Measurements from ENCODE around the gene HES4.
A peak's percentile ranks its signal among the peaks of the same experiment; 100 is the strongest.

HES4 gene, protein sequence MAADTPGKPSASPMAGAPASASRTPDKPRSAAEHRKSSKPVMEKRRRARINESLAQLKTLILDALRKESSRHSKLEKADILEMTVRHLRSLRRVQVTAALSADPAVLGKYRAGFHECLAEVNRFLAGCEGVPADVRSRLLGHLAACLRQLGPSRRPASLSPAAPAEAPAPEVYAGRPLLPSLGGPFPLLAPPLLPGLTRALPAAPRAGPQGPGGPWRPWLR

GRCh38 chr1:999725-1000356, at the start of gene HES4:
TSS of gene HES4 (minus strand) at chr1:1000097. CDS start at chr1:999973, 124 bp downstream.
- peak; percentile 78 for DNase-seq

DNA sequence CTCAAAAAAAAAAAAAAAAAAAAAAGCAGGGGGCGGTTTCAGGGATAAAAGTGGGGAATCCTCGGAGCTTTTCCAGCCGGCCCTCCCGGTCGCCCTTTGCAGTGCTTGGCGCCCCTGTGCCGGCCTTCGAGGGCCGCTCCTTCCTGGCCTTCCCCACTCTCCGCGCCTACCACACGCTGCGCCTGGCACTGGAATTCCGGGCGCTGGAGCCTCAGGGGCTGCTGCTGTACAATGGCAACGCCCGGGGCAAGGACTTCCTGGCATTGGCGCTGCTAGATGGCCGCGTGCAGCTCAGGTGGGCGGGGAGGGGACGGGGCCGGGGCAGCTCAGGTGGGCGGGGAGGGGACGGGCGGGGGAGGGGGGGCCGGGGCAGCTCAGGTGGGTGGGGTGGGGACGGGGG, 48.9 kb upstream of the HES4 start:
- no peak for DNase-seq

- DNase-seq: no peak
Observed at GRCh38 chr1:1047963-1048362, 48.1 kb upstream of the HES4 start.

GRCh38 chr1:1047407-1047806, 47.5 kb upstream of the HES4 start:
- DNase-seq: no peak

- DNase-seq: no peak
Observed at GRCh38 chr1:1046767-1047166, 46.9 kb upstream of the HES4 start.

DNA sequence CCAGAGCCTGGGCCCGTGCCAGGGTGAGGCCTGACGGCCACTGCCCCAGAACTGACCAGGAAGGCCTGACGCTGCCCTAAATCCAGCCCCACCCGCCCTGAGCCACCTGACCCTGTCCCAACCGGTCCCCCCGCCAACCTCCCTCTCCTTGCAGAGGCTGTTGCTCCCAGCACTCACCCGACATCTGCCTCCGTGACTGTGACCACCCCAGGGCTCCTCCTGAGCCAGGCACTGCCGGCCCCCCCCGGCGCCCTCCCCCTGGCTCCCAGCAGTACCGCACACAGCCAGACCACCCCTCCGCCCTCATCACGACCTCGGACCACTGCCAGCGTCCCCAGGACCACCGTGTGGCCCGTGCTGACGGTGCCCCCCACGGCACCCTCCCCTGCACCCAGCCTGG, 46.3 kb upstream of the HES4 start:
- no peak for DNase-seq

DNA sequence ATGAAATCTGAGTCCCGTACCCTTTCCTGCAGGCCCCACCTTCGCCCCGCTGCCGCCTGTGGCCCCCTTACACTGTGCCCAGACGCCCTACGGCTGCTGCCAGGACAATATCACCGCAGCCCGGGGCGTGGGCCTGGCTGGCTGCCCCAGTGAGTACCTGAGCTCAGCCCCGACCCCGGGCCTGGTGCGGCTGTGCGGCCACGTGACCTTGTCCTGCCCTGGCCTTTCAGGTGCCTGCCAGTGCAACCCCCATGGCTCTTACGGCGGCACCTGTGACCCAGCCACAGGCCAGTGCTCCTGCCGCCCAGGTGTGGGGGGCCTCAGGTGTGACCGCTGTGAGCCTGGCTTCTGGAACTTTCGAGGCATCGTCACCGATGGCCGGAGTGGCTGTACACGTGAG, 45.2 kb upstream of the HES4 start:
- DNase-seq: no peak

DNA sequence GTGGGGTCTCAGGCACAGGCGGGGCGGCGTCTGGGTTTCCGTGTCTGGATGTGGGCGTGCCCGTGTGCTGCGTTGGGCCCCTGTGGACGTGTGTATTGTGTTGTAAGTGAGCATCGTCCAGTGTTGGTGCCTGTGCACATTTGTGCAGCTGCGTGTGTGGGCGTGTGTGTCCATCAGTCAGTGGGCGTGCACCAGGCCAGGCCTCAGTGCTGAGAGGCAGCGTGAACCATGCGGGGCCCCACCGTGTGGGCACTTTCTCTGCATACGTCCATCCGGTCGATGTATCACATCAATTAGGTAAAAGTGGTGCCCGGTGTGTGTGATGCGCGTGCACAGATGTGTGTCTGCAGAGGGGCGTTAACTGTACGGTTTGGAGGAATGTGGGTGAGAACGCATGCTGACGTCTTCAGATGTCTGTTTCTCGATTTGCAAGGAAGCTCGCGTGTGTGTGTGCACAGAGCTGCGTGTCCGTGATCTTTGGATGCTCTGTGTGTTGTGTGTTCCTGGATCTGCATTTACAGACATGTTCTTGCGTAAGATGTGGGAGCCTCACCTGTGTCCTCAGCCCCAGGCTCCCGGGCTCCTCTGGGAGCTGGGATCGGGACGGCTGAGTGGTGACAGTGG, 44.7 kb upstream of the HES4 start:
- DNase-seq: no peak

DNA sequence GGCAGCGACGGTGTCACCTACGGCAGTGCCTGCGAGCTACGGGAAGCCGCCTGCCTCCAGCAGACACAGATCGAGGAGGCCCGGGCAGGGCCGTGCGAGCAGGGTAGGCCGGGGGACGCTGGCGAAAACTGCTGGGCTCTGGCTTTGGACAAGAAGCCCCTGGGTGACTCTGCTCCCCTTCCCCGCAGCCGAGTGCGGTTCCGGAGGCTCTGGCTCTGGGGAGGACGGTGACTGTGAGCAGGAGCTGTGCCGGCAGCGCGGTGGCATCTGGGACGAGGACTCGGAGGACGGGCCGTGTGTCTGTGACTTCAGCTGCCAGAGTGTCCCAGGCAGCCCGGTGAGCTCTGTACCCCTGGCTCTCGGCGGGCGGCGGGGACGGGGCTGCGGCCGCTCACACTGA, 44.0 kb upstream of the HES4 start:
- DNase-seq: no peak

DNA sequence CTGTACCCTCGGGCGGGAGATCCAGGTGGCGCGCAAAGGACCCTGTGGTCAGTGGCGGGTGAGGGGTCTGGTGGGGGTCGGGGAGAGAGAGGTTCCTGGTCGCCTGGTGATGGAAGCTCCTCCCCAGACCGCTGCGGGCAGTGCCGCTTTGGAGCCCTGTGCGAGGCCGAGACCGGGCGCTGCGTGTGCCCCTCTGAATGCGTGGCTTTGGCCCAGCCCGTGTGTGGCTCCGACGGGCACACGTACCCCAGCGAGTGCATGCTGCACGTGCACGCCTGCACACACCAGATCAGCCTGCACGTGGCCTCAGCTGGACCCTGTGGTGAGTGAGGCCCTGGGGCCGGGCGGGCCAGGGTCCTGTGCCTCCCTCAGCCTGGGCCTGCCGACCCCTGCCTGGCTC, 43.5 kb upstream of the HES4 start:
- no peak for DNase-seq

- DNase-seq: no peak
Observed at GRCh38 chr1:1042835-1043234, 42.9 kb upstream of the HES4 start.

GRCh38 chr1:1041873-1042272, 42.0 kb upstream of the HES4 start:
- no peak for DNase-seq

GRCh38 chr1:1041092-1041523, 41.2 kb upstream of the HES4 start:
- no peak for DNase-seq

GRCh38 chr1:1040004-1040991, 40.4 kb upstream of the HES4 start:
- peak; percentile 81 for DNase-seq

GRCh38 chr1:1039145-1039910, 39.4 kb upstream of the HES4 start:
- DNase-seq: peak; percentile 29

DNA sequence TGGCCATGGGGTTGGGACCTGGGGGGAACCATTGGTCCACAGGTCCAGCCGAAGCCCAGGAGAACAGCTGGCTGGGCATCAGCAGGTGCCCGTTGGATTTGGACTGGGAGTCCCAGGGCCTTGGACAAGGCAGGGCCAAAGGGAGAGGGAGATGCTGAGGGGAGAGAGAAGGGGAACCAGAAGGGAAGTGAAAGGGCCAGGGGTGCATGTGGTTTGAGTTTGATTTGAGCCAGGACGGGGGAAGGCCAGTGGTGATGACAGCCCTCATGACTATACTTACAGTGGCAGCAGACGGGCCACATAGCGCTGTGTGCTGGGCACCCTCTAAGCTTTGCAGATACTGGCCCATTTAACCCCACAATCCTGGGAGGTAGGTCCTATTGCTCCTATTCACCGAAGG, 38.8 kb upstream of the HES4 start:
- no peak for DNase-seq

- no peak for DNase-seq
Observed at GRCh38 chr1:1037366-1038327, 37.8 kb upstream of the HES4 start.

DNA sequence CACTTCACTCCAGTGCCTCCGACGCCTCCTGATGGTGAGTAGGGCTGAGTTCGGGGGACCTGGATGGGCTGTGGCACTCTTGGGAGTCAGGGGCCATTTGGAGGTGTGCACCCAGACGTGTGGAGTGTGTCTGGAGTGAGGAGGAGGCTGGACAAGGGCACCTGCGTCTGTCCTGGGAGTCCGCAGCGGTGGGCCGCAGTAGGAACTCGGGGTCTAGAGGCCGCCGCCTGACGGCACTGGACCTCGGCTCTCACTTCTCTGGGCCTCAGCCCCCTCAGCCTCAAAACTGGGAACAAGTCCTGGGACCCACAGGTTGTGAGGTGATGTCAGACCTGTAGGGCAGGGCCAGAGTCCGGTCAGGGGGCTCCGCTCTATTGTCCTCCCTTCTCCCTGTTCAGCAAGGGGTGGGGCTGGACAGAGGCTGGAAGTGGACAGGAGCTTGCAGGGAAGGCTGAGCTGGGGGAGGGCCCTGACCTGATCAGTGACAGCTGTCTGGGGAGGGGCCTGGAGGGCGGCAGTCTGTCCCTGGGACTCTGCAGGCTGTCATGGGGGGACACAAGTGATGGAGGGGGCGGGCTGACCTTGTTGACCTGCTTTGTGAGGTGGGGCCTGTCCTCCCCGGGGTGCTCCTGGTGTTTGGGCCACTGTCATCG, 35.5 kb upstream of the HES4 start:
- DNase-seq: no peak

DNA sequence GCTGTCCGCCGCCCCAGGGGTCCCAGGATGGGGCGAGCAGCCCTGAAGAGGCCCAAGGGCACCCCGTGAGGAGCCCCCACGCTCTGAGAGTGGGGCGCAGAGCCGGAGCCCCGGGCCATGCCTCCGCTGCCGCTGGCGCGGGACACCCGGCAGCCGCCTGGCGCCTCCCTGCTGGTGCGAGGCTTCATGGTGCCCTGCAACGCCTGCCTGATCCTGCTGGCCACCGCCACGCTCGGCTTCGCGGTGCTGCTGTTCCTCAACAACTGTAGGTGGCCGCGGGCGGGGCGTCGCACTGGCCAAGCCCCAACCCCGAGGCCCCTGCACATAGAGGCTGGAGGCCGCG, 34.5 kb upstream of the HES4 start:
- no peak for DNase-seq

- DNase-seq: no peak
Observed at GRCh38 chr1:1033731-1034438, 34.0 kb upstream of the HES4 start.
